BLaER1 (cell line): ENCODE measurements around the gene TOMM40.
"Not testable (repeated sequence)": the region's sequence is repeated elsewhere in the genome, so short reads cannot be mapped to it uniquely, and the experiment has no call there.

Experiments
- H3K27ac ChIP-seq: shearing (Covaris generic); formaldehyde crosslinking; 2 replicates; pipeline ENCODE4 v1.8.1; 2022
- H3K27me3 ChIP-seq: shearing (Covaris generic); formaldehyde crosslinking; 2 replicates; pipeline ENCODE4 v1.8.1; 2022
- H3K36me3 ChIP-seq: shearing (Covaris generic); formaldehyde crosslinking; 2 replicates; pipeline ENCODE4 v1.8.1; 2022
- H3K4me1 ChIP-seq: shearing (Covaris generic); formaldehyde crosslinking; 2 replicates; pipeline ENCODE4 v1.8.1; 2022
- H3K4me2 ChIP-seq: shearing (Covaris generic); formaldehyde crosslinking; 2 replicates; pipeline ENCODE4 v1.8.1; 2022
- H3K4me3 ChIP-seq: shearing (Covaris generic); formaldehyde crosslinking; 2 replicates; pipeline ENCODE4 v1.8.1; 2022
- H3K9ac ChIP-seq: shearing (Covaris generic); formaldehyde crosslinking; 2 replicates; pipeline ENCODE4 v1.8.1; 2022
- H3K9me3 ChIP-seq: shearing (Covaris generic); formaldehyde crosslinking; 2 replicates; pipeline ENCODE4 v1.8.1; 2022
- H4K20me1 ChIP-seq: shearing (Covaris generic); formaldehyde crosslinking; 2 replicates; pipeline ENCODE4 v1.8.1; 2022
- Cebpa-rat ChIP-seq: shearing (Covaris generic); IDR thresholded peaks from 2 replicates; pipeline ENCODE4 v1.8.1; 2022

The TOMM40 gene

GRCh38 chr19:44907613-44908012 lies 16.6 kb downstream of the TOMM40 start:
- no peak overlapping the region for H3K9ac ChIP-seq
- H3K4me2 ChIP-seq = no peak overlapping the region
- H3K4me1 ChIP-seq = peaks cover 18% of the 10 kb centered on the region
- H4K20me1 ChIP-seq = peaks cover 10% of the 10 kb centered on the region
- H3K27me3 ChIP-seq = peaks cover 11% of the 10 kb centered on the region; the same call in 1 of the 2 replicates
- H3K27ac ChIP-seq = no peak overlapping the region
- H3K36me3 ChIP-seq = peaks cover 18% of the 10 kb centered on the region
- no peaks in the 10 kb centered on the region for H3K9me3 ChIP-seq
- no peak overlapping the region for H3K4me3 ChIP-seq
- TF ChIP-seq Cebpa-rat = no peak

- no peak overlapping the region for H3K9ac ChIP-seq
- no peak overlapping the region for H3K27ac ChIP-seq
- peaks cover 10% of the 10 kb centered on the region; the same call in 1 of the 2 replicates for H4K20me1 ChIP-seq
- no peaks in the 10 kb centered on the region for H3K9me3 ChIP-seq
- peaks cover 18% of the 10 kb centered on the region for H3K4me1 ChIP-seq
- H3K27me3 ChIP-seq = peaks cover 11% of the 10 kb centered on the region; the same call in 1 of the 2 replicates
- no peak overlapping the region for H3K4me2 ChIP-seq
- peaks cover 11% of the 10 kb centered on the region for H3K36me3 ChIP-seq
- TF ChIP-seq Cebpa-rat = no peak
- H3K4me3 ChIP-seq = no peak overlapping the region
Observed at GRCh38 chr19:44908074-44908835, 17.2 kb downstream of the TOMM40 start.

GRCh38 chr19:44908836-44909261 lies 17.8 kb downstream of the TOMM40 start:
- Histone ChIP-seq H3K4me2 (no peak overlapping the region), H3K27me3 (peaks cover 11% of the 10 kb centered on the region; the same call in 1 of the 2 replicates), H3K9ac (no peak overlapping the region), H3K36me3 (peaks cover 9% of the 10 kb centered on the region; the same call in 1 of the 2 replicates), H3K27ac (no peak overlapping the region), H4K20me1 (peaks cover 8% of the 10 kb centered on the region; the same call in 1 of the 2 replicates), H3K9me3 (no peaks in the 10 kb centered on the region), H3K4me3 (no peak overlapping the region), H3K4me1 (peaks cover 18% of the 10 kb centered on the region)
- no peak for TF ChIP-seq Cebpa-rat

- TF ChIP-seq Cebpa-rat = no peak
- no peaks in the 10 kb centered on the region for H3K36me3 ChIP-seq
- H3K4me1 ChIP-seq = peaks cover 26% of the 10 kb centered on the region
- H3K4me3 ChIP-seq = no peak overlapping the region
- no peak overlapping the region for H3K27ac ChIP-seq
- H3K9me3 ChIP-seq = no peaks in the 10 kb centered on the region
- H3K4me2 ChIP-seq = no peak overlapping the region
- H3K27me3 ChIP-seq = peaks cover 11% of the 10 kb centered on the region; the same call in 1 of the 2 replicates
- H4K20me1 ChIP-seq = no peaks in the 10 kb centered on the region
- no peak overlapping the region for H3K9ac ChIP-seq
Observed at GRCh38 chr19:44909775-44910174, 18.7 kb downstream of the TOMM40 start.

- H4K20me1 ChIP-seq, H3K36me3 ChIP-seq, H3K9ac ChIP-seq, H3K4me2 ChIP-seq, H3K27ac ChIP-seq, H3K9me3 ChIP-seq, H3K27me3 ChIP-seq, H3K4me3 ChIP-seq: not testable (repeated sequence)
- peaks cover 18% of the 10 kb centered on the region for H3K4me1 ChIP-seq
Observed at GRCh38 chr19:44911896-44912295, 20.8 kb downstream of the TOMM40 start.

GRCh38 chr19:44912854-44913253 lies 21.8 kb downstream of the TOMM40 start:
- Histone ChIP-seq H3K4me3 (no peak overlapping the region), H3K27me3 (no peaks in the 10 kb centered on the region), H3K4me1 (peaks cover 18% of the 10 kb centered on the region), H4K20me1 (no peaks in the 10 kb centered on the region), H3K4me2 (no peak overlapping the region), H3K9me3 (no peaks in the 10 kb centered on the region), H3K27ac (no peak overlapping the region), H3K9ac (no peak overlapping the region), H3K36me3 (no peaks in the 10 kb centered on the region)
- TF ChIP-seq Cebpa-rat = no peak

GRCh38 chr19:44913512-44914432 lies 22.7 kb downstream of the TOMM40 start:
- H4K20me1 ChIP-seq, H3K27me3 ChIP-seq, H3K36me3 ChIP-seq, H3K9me3 ChIP-seq, H3K27ac ChIP-seq: not testable (repeated sequence)
- Histone ChIP-seq H3K4me2 (peak overlapping the region; percentile 91), H3K4me1 (peaks cover 18% of the 10 kb centered on the region), H3K9ac (peak overlapping the region; percentile 79), H3K4me3 (peak overlapping the region; percentile 68)

- H3K36me3 ChIP-seq, H3K27me3 ChIP-seq, H4K20me1 ChIP-seq, H3K9me3 ChIP-seq: not testable (repeated sequence)
- peak within 1 kb of the TSS; percentile 79 for H3K9ac ChIP-seq
- peak within 1 kb of the TSS; percentile 91 for H3K4me2 ChIP-seq
- peak within 1 kb of the TSS; percentile 68 for H3K4me3 ChIP-seq
- H3K4me1 ChIP-seq = peaks cover 18% of the 10 kb centered on the region
- peak within 1 kb of the TSS; percentile 76 for H3K27ac ChIP-seq
Observed at GRCh38 chr19:44914433-44915206, 23.6 kb downstream of the TOMM40 start, which contains the start of gene APOC1. APOC1 (plus strand) TSS chr19:44914608; CDS start chr19:44914892, 284 bp downstream.

GRCh38 chr19:44924243-44924725 lies 33.2 kb downstream of the TOMM40 start:
- Histone ChIP-seq H3K27ac (no peak overlapping the region), H3K4me3 (no peak overlapping the region), H3K4me1 (peaks cover 44% of the 10 kb centered on the region), H4K20me1 (no peaks in the 10 kb centered on the region), H3K36me3 (no peaks in the 10 kb centered on the region), H3K9me3 (no peaks in the 10 kb centered on the region), H3K9ac (no peak overlapping the region), H3K27me3 (no peaks in the 10 kb centered on the region), H3K4me2 (peak overlapping the region; percentile 86; the same call in 1 of the 2 replicates)
- no peak for TF ChIP-seq Cebpa-rat
